Stimulated activated CD8-positive, alpha-beta memory T cell treated with anti-CD3 and anti-CD28 coated beads, Interleukin-12 subunit alpha, Interleukin-12 subunit beta, amount 100 ng/mL, for 24 hours (primary cell): ENCODE data around the gene CYP4F3.
"Not testable (repeated sequence)": the region's sequence is repeated elsewhere in the genome, so short reads cannot be mapped to it uniquely, and the experiment has no call there.

Source experiments
- DNase-seq: peaks from one replicate; pipeline ENCODE4 v3.0.0-alpha.2; 2020; ENCODE audit errors: extremely low read depth

The CYP4F3 gene

DNA sequence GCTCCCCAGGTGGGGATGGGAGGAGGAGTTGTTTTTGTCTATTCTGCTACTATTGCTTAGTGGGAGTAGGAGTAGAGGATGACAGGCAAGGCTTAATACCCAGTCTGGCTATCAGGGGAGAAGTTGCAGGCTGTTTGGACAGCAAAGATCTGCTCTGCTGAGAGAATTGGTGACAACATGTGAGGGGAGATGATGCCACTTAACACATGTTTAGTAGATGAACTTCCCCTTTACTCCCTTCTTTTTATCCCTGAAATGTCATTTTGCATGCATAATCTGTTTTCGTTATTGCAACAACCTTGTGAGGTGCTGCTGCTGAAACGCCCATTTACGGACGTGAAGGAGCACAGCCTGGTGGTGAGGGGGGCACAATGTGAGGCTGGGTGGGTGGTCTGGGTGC lies 29.2 kb downstream of the CYP4F3 start:
- no peak for DNase-seq

GRCh38 chr19:15671237-15671821 lies 30.6 kb downstream of the CYP4F3 start:
- DNase-seq, result no peak

- no peak for DNase-seq
Measured at GRCh38 chr19:15671891-15672579, 31.3 kb downstream of the CYP4F3 start.

- DNase-seq, result no peak
Measured at GRCh38 chr19:15672580-15673175, 32.0 kb downstream of the CYP4F3 start, which contains the start of gene CYP4F12. Gene CYP4F12 (plus strand): TSS chr19:15673087. CDS start chr19:15673530, 443 bp downstream.

DNA sequence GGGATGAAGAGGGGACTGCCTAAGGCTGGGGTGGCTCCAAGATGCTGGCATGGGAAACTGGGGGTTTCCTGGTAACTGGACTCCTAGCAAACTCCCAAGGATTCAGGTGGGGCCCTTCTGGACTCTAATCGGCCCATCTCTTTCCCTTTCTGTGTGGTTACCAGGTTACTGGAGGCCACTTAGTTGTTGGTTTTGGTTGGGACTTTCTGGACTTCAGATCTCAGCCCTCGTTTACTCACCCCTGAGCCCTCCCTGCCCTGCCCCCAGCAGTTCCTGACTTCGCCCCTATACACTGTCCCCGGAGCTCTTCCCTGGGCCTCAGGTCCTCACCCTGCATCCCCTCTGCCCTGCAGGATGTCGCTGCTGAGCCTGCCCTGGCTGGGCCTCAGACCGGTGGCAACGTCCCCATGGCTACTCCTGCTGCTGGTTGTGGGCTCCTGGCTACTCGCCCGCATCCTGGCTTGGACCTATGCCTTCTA lies 32.5 kb downstream of the CYP4F3 start:
- DNase-seq, result no peak

- no peak for DNase-seq
Measured at GRCh38 chr19:15675560-15675959, 34.9 kb downstream of the CYP4F3 start.

- no peak for DNase-seq
Measured at GRCh38 chr19:15679089-15679488, 38.4 kb downstream of the CYP4F3 start.

- DNase-seq, result not testable (repeated sequence)
Measured at GRCh38 chr19:15679865-15680264, 39.2 kb downstream of the CYP4F3 start.

DNA sequence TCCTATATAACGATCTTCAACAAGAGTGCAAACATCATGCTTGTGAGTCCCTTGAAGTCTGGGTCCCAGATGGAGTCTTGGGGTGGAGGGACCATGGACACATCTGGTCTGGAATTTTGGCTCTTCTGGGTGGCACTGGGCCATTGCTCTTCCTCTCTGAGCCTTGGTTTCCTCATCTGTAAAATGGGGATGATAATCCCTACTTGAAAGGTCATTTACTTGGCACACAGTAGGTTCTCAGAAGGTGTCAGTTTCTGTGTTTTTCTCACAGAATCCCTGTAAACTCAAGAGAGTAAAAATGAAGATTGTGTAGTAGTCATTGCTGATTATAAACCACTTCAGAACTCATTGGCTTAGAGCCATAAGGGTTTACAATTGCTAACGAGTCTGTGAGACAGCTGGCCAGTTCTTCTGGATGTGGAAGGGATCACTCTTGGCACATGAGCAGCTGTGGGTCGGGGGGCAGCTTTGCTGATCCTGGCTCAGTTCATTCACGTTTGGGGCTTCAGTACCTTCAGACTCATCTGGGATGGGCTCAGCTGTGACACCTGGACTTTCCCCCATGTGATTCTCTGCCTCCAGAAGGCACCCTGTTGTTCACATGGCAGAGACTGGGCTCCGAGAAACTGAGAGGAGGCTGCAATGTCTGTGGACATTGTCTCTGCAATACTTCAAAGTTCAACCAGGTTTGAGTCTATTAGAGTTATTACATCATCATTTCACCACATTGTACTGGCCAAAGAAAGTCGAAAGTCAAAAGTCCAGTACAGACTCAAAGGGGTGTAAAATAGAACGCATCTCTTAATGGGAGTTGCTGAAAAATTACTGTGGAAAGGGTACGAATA lies 40.0 kb downstream of the CYP4F3 start:
- DNase-seq, result no peak

DNA sequence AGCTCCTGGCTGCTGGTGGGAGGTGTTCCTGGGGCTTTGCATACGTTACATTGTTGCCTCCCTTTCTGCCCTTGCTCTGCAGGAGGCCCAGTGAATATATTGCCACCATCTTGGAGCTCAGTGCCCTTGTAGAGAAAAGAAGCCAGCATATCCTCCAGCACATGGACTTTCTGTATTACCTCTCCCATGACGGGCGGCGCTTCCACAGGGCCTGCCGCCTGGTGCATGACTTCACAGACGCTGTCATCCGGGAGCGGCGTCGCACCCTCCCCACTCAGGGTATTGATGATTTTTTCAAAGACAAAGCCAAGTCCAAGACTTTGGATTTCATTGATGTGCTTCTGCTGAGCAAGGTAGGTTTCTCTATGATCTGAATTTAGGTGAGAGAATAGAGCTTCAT lies 42.7 kb downstream of the CYP4F3 start:
- DNase-seq, result no peak

GRCh38 chr19:15684828-15685227 lies 44.1 kb downstream of the CYP4F3 start:
- DNase-seq, result no peak

GRCh38 chr19:15696654-15697194 lies 56.0 kb downstream of the CYP4F3 start:
- no peak for DNase-seq

DNA sequence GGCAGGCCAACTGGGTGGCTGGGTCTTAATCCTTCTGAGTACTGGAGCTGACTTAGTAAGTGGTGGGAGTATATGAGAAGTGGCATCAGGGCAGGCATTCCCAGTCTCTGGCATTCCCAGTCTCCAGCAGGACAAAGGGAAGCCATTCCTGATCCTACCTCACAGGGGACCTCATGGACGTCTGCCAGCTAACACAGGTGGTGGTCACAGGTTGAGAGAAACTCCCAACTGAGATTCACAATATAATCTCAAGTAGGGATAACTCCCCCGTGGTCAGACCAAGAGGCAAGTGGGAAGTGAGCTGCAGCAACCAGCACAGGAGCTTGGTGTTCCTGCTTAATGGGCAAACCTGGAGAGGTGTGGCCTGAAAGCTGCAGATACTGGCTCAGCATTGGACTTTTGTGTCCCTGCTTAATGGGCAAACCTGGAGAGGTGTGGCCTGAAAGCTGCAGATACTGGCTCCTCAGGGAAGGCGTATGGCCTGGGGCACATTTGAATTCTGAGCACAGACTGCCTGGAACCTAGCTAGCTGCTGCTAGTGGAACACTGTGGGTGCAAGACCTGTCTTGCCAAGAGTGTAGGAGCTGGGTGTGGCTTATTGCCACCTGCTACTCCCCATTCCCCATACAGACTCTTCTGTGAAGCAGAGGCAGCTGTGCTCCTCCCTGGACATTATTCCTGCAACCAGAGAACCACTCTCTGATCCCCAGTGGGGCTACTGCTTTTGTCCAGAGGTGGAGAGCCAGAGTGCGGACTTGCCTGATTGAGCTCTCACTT lies 61.2 kb downstream of the CYP4F3 start:
- no peak for DNase-seq

DNA sequence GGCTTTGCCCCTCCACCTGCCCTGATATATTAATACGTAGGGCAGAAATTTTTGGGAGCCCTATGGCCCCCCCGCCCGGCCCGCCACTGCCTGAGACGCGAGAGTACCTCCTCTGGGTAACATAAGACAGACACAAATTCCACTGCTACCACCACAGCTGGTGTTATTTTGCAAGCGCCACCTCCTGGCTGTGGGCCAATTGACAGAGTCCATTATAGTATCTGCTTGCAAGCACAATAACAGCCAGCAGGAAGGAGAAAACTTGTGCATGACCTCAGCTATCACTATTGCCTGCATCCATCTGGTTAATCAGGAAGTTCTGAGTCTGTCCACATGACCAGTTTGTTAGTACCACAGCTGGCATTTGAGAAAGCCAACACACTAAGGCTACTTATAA lies 61.8 kb downstream of the CYP4F3 start:
- no peak for DNase-seq
